K562 (cell line): ENCODE results near the gene NPTXR. TPM values are rescaled to one million over a fixed set of nuclear protein-coding genes. Genes with fewer than 3 reads are reported as not detected.

Experiments used
- ATAC-seq: fragments of 200-7000 bp; cut with Tn5 transposase; 3 replicates; pipeline ENCODE4 v1.9.1; 2020; ENCODE audit warnings: moderate library complexity
- BruUV-seq: library from RNA; stranded (reverse); fragments of 400-500 nt; replicated peaks from 2 replicates; lab custom pipeline; 2021; lab: Mats Ljungman, UMichigan
- CTCF ChIA-PET: fragments of 300-600 bp; formaldehyde crosslinking; extraction: SDS; loops from one replicate; lab custom pipeline; 2021; ENCODE audit warnings: low intra/inter-chr PET ratio; lab: Yijun Ruan, JAX
- POLR2A ChIA-PET: fragments of 300-600, 350-650 bp; sonication (Branson Sonifier 250); formaldehyde crosslinking; extraction: SDS; loops from one replicate; lab custom pipeline; 2021; ENCODE audit warnings: antibody characterized with exemption, inconsistent platforms; lab: Yijun Ruan, JAX
- DNase-seq, 4 experiments: peaks; one replicate each; pipeline versions ENCODE4 v3.0.0 to v3.0.0-alpha.2; 2011 to 2018; ENCODE audit warnings: low spot score in 3 of 4, mixed read lengths in 3 of 4; ENCODE audit errors: extremely low read depth in 1 of 4
- FAIRE-seq: peaks from 2 replicates; lab custom pipeline; 2011; peaks lifted over from hg19 to GRCh38; lab: Jason Lieb, UNC
- H2AFZ ChIP-seq: 2 replicates; pipeline ENCODE4 v1.6.0; 2011; ENCODE audit warnings: low read depth, low read length, control low read depth, inconsistent platforms
- H3K27ac ChIP-seq: fragments of 200-600 bp; 3 replicates; pipeline ENCODE4 v1.8.0; 2011; ENCODE audit warnings: low read depth, mild to moderate bottlenecking, control low read depth, inconsistent platforms, low read length, moderate library complexity, mixed read lengths; ENCODE audit errors: extremely low read depth
- H3K27me3 ChIP-seq, 2 experiments: fragments of 300-600 bp in 1 of 2; 2 replicates in 1 of 2; 3 replicates in 1 of 2; pipeline versions ENCODE4 v1.6.0 to v1.8.0; 2011; ENCODE audit warnings: inconsistent platforms in 2 of 2, low read length in 2 of 2, mild to moderate bottlenecking in 1 of 2, mixed read lengths in 1 of 2, moderate library complexity in 1 of 2; ENCODE audit not compliant: control insufficient read depth in 2 of 2, insufficient read depth in 2 of 2
- H3K36me3 ChIP-seq: fragments of 300-600 bp; 3 replicates; pipeline ENCODE4 v1.8.0; 2011; ENCODE audit warnings: mild to moderate bottlenecking, low read length, inconsistent platforms; ENCODE audit not compliant: control insufficient read depth, insufficient read depth
- H3K4me1 ChIP-seq, 2 experiments: fragments of 200-600 bp in 1 of 2; replicated peaks in 1 of 2; 2 replicates in 1 of 2; 3 replicates in 1 of 2; pipeline versions ENCODE4 v1.5.1 to v1.8.0; 2011; ENCODE audit warnings: inconsistent platforms in 2 of 2, low read length in 2 of 2, mild to moderate bottlenecking in 1 of 2, mixed read lengths in 1 of 2, moderate library complexity in 1 of 2; ENCODE audit not compliant: control insufficient read depth in 2 of 2, insufficient read depth in 2 of 2
- H3K4me2 ChIP-seq: 2 replicates; pipeline ENCODE4 v1.6.1; 2011; ENCODE audit warnings: low read length, control low read depth, inconsistent platforms, mixed read lengths; ENCODE audit not compliant: insufficient read depth
- H3K4me3 ChIP-seq: fragments of 200-600 bp; sonication (generic), shearing (Covaris generic); 2 replicates; pipeline ENCODE4 v1.5.1; 2016; ENCODE audit warnings: control low read depth, inconsistent platforms
- H3K79me2 ChIP-seq: fragments of 200-600 bp; 3 replicates; pipeline ENCODE4 v1.8.0; 2011; ENCODE audit warnings: low read length, inconsistent platforms; ENCODE audit not compliant: control insufficient read depth, insufficient read depth
- H3K9ac ChIP-seq, 2 experiments: 2 replicates each; pipeline versions ENCODE4 v1.6.0 to v1.6.1; 2011; ENCODE audit warnings: low read depth in 2 of 2, low read length in 2 of 2, control low read depth in 1 of 2, inconsistent platforms in 1 of 2, mild to moderate bottlenecking in 1 of 2, mixed read lengths in 1 of 2; ENCODE audit not compliant: insufficient read depth in 1 of 2
- H3K9me1 ChIP-seq: one replicate; pipeline ENCODE4 v1.6.0; 2011; ENCODE audit warnings: inconsistent platforms, mild to moderate bottlenecking, low read length, moderate library complexity; ENCODE audit not compliant: control insufficient read depth, insufficient read depth
- H3K9me3 ChIP-seq: replicated peaks from 2 replicates; pipeline ENCODE4 v1.5.1; 2011; ENCODE audit warnings: low read depth, low read length, inconsistent platforms; ENCODE audit not compliant: control insufficient read depth, insufficient read depth
- H4K20me1 ChIP-seq: replicated peaks from 2 replicates; pipeline ENCODE4 v1.6.1; 2011; ENCODE audit warnings: low read length, inconsistent platforms, mixed read lengths; ENCODE audit not compliant: control insufficient read depth, insufficient read depth
- EZH2 ChIP-seq: IDR thresholded peaks from 2 replicates; pipeline ENCODE4 v1.6.1; 2012; ENCODE audit warnings: low read depth, mild to moderate bottlenecking, inconsistent platforms, low read length, borderline replicate concordance
- NCOA1 ChIP-seq: fragments of 450-650 bp; IDR thresholded peaks from 2 replicates; pipeline ENCODE4 v1.6.1; 2016; ENCODE audit warnings: low read depth
- POU5F1 ChIP-seq: fragments of 150-350 bp; IDR thresholded peaks from 2 replicates; pipeline ENCODE4 v1.6.1; 2014; ENCODE audit warnings: borderline replicate concordance, low read length, low read depth, mild to moderate bottlenecking; ENCODE audit not compliant: partially characterized antibody
- RUNX1 ChIP-seq: sonication (generic); IDR thresholded peaks from 2 replicates; pipeline ENCODE4 v1.6.1; 2016; ENCODE audit warnings: antibody characterized with exemption, low read depth
- TOE1 ChIP-seq, 2 experiments: fragments of 450-650 bp in 1 of 2; sonication (generic) in 1 of 2; formaldehyde crosslinking in 1 of 2; IDR thresholded peaks; 2 replicates each; pipeline versions ENCODE4 v1.7.1 to v1.8.0; 2016 to 2022; ENCODE audit warnings: borderline replicate concordance in 2 of 2, mild to moderate bottlenecking in 2 of 2, antibody characterized with exemption in 1 of 2, inconsistent platforms in 1 of 2, low read depth in 1 of 2, missing genetic modification reagents in 1 of 2, moderate library complexity in 1 of 2
- TRIM28 ChIP-seq: fragments of 450-650 bp; IDR thresholded peaks from 2 replicates; pipeline ENCODE4 v1.6.1; 2017
- ZFP30 ChIP-seq: fragments of 250-450 bp; sonication (Bioruptor Pico); IDR thresholded peaks from 2 replicates; pipeline ENCODE4 v1.8.0; 2022; ENCODE audit warnings: moderate library complexity, mild to moderate bottlenecking, inconsistent platforms, borderline replicate concordance
- ZNF766 ChIP-seq: fragments of 200-800 bp; sonication (Bioruptor generic); conservative IDR thresholded peaks from 2 replicates; pipeline ENCODE4 v1.6.1; 2016; ENCODE audit warnings: missing genetic modification characterization, missing compliant biosample characterization
- WGBS: fragments of 100-300 bp; shearing (Covaris generic); methylation state at CpG from one replicate; pipeline ENCODE4 v1.1.6; 2016; ENCODE audit warnings: low coverage, mixed read lengths; ENCODE audit not compliant: insufficient coverage; ENCODE audit errors: missing lambda C conversion rate; 5-methylcytosine and 5-hydroxymethylcytosine counted together
- in situ Hi-C: fragments of 300-500 bp; cut with MboI; formaldehyde crosslinking; loops from 4 replicates; pipeline ENCODE4 v1.15.0; 2018; ENCODE audit warnings: inconsistent platforms, mixed read lengths
- intact Hi-C: fragments of 100-400 bp; cut with micrococcal nuclease; formaldehyde crosslinking; loops from 2 replicates; pipeline ENCODE4 v1.14.2; 2022
- polyA plus RNA-seq, 8 experiments: library from polyadenylated mRNA; depleted of rRNA in 4 of 8; stranded (reverse) in 5 of 8; unstranded in 3 of 8; fragments of >200 nt; fragmentation: Nextera tagmentation in 2 of 8; fragmentation: Illumina TruSeq in 1 of 8; extraction: Ambion mirVana in 2 of 8; extraction: Trizol in 1 of 8; gene quantifications; 2 replicates each; pipeline versions ENCODE4 v1.2.1 to v1.2.3, GENCODE V29; 2011 to 2014; ENCODE audit warnings: inconsistent platforms in 1 of 8, missing spikeins in 1 of 8
- total RNA-seq, 7 experiments: library from RNA; depleted of rRNA in 6 of 7; stranded (reverse); fragments of >200 nt in 6 of 7; fragmentation: Illumina TruSeq in 2 of 7; extraction: Trizol in 2 of 7; gene quantifications; 2 replicates each; pipeline versions ENCODE4 v1.2.1 to v1.2.3, GENCODE V29; 2011 to 2021; ENCODE audit warnings: low replicate concordance in 1 of 7
- TF ChIP-seq, protein P1 (sequence below), 2 experiments: IDR thresholded peaks in 1 of 2; conservative IDR thresholded peaks in 1 of 2; 2 replicates each; pipeline ENCODE4 v1.6.1; 2016; ENCODE audit warnings: low read depth in 2 of 2, mild to moderate bottlenecking in 1 of 2, missing compliant biosample characterization in 1 of 2, missing genetic modification characterization in 1 of 2, moderate library complexity in 1 of 2

The NPTXR gene
- total and polyA plus RNA-seq, 9 of the 15 experiments (the other 6 are each of a cell fraction or from before 2014, with no cell fraction given): 0.01 to 3.1 (median 1.1) TPM

DNA sequence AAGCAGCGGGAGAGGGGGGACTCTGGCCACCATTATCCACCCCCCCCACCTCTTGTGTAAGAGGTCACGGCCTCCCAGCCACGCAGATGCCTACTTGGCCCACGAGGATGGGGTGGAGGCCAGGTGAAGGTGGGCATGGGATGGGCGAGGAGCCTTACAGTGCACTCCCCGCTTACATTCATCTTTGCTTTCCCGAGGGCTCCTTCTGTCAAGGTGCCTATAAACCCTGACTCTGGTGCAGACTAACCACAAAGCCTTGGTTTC, 13.1 kb downstream of the NPTXR start:
- H3K4me3 ChIP-seq: no peak overlapping the region
- FAIRE-seq (no peak), DNase-seq (no peak), ATAC-seq (no peak)
- 16% methylated on average over 6 of the region's 7 CpGs for WGBS
- H3K27ac ChIP-seq: no peak overlapping the region
- H3K27me3 ChIP-seq: no peaks in the 10 kb centered on the region
- ChIA-PET POLR2A (no interaction called here), CTCF (no interaction called here)
- no peaks in the 10 kb centered on the region for H3K79me2 ChIP-seq
- no peaks in the 10 kb centered on the region for H4K20me1 ChIP-seq
- H3K4me1 ChIP-seq: peaks cover 0 to 8% of the 10 kb centered on the region in 2 experiments; a peak in 2 of 5 replicates
- no peak overlapping the region for H3K9ac ChIP-seq
- no peak overlapping the region for H3K4me2 ChIP-seq
- intact Hi-C loops (no loop called here), in situ Hi-C loops (no loop called here)
- no peaks in the 10 kb centered on the region for H3K36me3 ChIP-seq
- TF ChIP-seq TRIM28 (no peak), EZH2 (no peak), RUNX1 (no peak)
- no peak overlapping the region for H2AFZ ChIP-seq
- H3K9me1 ChIP-seq: no peaks in the 10 kb centered on the region
- BruUV-seq: no TSS peak
- H3K9me3 ChIP-seq: no peaks in the 10 kb centered on the region

DNA sequence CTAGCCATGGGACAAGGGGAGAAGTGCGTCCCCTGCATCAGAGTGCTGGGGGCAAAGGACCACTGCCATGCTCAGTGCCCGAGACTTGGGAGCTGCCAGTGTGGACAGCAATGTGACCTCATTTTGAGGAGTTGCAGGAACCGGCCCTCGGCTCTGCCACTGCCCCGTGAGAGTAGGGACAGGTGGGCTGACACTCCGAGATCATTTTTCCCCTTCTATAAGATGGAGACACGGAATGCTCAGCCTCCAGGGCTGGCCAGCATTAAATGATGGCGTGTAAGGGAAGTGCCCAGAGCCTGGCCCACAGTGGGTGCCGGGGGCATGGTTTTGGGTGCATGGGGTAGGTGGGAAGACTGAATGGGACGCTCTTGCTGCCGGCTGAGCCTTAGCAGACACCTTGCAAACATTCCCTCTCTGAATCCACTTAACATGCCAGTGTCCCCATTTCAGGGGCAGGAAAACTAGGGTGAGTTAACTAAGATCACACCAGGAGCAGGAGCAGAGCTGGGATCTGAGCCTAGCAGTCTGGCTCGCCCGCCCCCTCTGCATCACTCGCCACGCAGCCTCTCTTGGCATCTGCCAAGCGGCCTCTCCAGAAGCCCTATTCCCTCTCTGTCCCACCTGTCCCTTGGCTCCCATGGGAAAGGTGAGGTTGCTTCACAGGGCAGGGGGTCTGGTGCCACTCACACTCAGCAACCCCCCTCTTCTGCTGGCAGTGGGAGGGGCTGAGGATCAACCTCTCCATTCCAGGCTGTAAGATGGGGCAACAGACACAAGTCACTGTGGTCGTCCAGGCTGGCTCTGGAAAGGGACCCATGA, 13.6 kb downstream of the NPTXR start:
- FAIRE-seq: no peak
- intact Hi-C loops: no loop called here
- peaks cover 0 to 8% of the 10 kb centered on the region in 2 experiments; a peak in 2 of 5 replicates for H3K4me1 ChIP-seq
- H3K36me3 ChIP-seq: no peaks in the 10 kb centered on the region
- WGBS: 38% methylated on average over 13 of the region's 17 CpGs
- TF ChIP-seq ZFP30 (CRISPR knock-in tag): no peak
- TF ChIP-seq POU5F1: no peak
- TF ChIP-seq NCOA1: no peak
- TF ChIP-seq, protein P1, sequence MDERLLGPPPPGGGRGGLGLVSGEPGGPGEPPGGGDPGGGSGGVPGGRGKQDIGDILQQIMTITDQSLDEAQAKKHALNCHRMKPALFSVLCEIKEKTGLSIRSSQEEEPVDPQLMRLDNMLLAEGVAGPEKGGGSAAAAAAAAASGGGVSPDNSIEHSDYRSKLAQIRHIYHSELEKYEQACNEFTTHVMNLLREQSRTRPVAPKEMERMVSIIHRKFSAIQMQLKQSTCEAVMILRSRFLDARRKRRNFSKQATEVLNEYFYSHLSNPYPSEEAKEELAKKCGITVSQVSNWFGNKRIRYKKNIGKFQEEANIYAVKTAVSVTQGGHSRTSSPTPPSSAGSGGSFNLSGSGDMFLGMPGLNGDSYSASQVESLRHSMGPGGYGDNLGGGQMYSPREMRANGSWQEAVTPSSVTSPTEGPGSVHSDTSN (CRISPR knock-in tag; IDR thresholded peaks at IDR 0.05; ENCODE audit: low read depth): no peak
- TF ChIP-seq, protein P1 (tag; conservative IDR thresholded peaks at IDR 0.05; ENCODE audit: low read depth): no peak
- no peak for TF ChIP-seq TOE1 (IDR thresholded peaks at IDR 0.05; ENCODE audit: borderline replicate concordance)
- TF ChIP-seq TOE1 (CRISPR knock-in tag; IDR thresholded peaks at IDR 0.05; ENCODE audit: borderline replicate concordance, low read depth): no peak
- no peak for TF ChIP-seq ZNF766 (CRISPR knock-in tag)
- BruUV-seq: no TSS peak
- H3K79me2 ChIP-seq: no peaks in the 10 kb centered on the region
- DNase-seq: no peak
- no peaks in the 10 kb centered on the region for H3K27me3 ChIP-seq
- no peaks in the 10 kb centered on the region for H4K20me1 ChIP-seq
- H3K9me3 ChIP-seq: no peaks in the 10 kb centered on the region
- H3K9ac ChIP-seq: no peak overlapping the region; a peak in 1 of 4 replicates
- no peak overlapping the region for H2AFZ ChIP-seq
- no peak overlapping the region for H3K4me2 ChIP-seq
- H3K27ac ChIP-seq: no peak overlapping the region
- H3K4me3 ChIP-seq: no peak overlapping the region
- H3K9me1 ChIP-seq: no peaks in the 10 kb centered on the region
- ATAC-seq: no peak
- ChIA-PET CTCF (no interaction called here), POLR2A (no interaction called here)
- in situ Hi-C loops: no loop called here
